GM12878 (cell line): ENCODE results near the gene TAS1R2. TPM values are rescaled to one million over a fixed set of nuclear protein-coding genes. Genes with fewer than 3 reads are reported as not detected.

Source experiments
- ATAC-seq: fragments of 200-7000 bp; cut with Tn5 transposase; 3 replicates; pipeline ENCODE4 v1.9.1; 2020; ENCODE audit warnings: mild to moderate bottlenecking, moderate library complexity
- BruUV-seq: library from RNA; stranded (reverse); fragments of 400-500 nt; replicated peaks from 2 replicates; lab custom pipeline; 2021; lab: Mats Ljungman, UMichigan
- CTCF ChIA-PET: fragments of 300-600 bp; sonication (Branson Sonifier 250); formaldehyde crosslinking; extraction: SDS; loops from one replicate; lab custom pipeline; 2021; ENCODE audit warnings: inconsistent platforms; lab: Yijun Ruan, JAX
- POLR2A ChIA-PET: fragments of 350-600 bp; formaldehyde crosslinking; extraction: SDS; loops from one replicate; lab custom pipeline; 2021; ENCODE audit warnings: inconsistent platforms; lab: Charles Lee
- RAD21 ChIA-PET: fragments of 300-600 bp; sonication (Branson Sonifier 250); formaldehyde crosslinking; loops from one replicate; lab custom pipeline; 2023; ENCODE audit warnings: antibody characterized with exemption; ENCODE audit not compliant: unreplicated experiment; lab: Charles Lee
- SMC1A ChIA-PET: fragments of 300-600 bp; sonication (Branson Sonifier 250); formaldehyde crosslinking; loops from one replicate; lab custom pipeline; 2023; ENCODE audit not compliant: unreplicated experiment, uncharacterized antibody; lab: Charles Lee
- DNase-seq: peaks from one replicate; pipeline ENCODE4 v3.0.0-alpha.2; 2011; ENCODE audit warnings: low read depth, low spot score
- FAIRE-seq: peaks from 3 replicates; lab custom pipeline; 2011; peaks lifted over from hg19 to GRCh38; lab: Jason Lieb, UNC
- H2AFZ ChIP-seq: 2 replicates; pipeline ENCODE4 v1.6.0; 2011; ENCODE audit warnings: low read depth, low read length, control low read depth; ENCODE audit not compliant: control insufficient read depth
- H3K27ac ChIP-seq: 2 replicates; pipeline ENCODE4 v1.5.1; 2011; ENCODE audit warnings: control low read depth; ENCODE audit not compliant: control insufficient read depth, insufficient read depth
- H3K27me3 ChIP-seq, 2 experiments: replicated peaks in 1 of 2; 2 replicates each; pipeline versions ENCODE4 v1.6.0 to v1.6.1; 2011; ENCODE audit warnings: low read length in 1 of 2; ENCODE audit not compliant: control insufficient read depth in 2 of 2, insufficient read depth in 2 of 2
- H3K36me3 ChIP-seq, 2 experiments: 2 replicates each; pipeline ENCODE4 v1.5.1; 2011; ENCODE audit warnings: low read length in 1 of 2; ENCODE audit not compliant: control insufficient read depth in 2 of 2, insufficient read depth in 2 of 2
- H3K4me1 ChIP-seq: 2 replicates; pipeline ENCODE4 v1.6.1; 2011; ENCODE audit warnings: mild to moderate bottlenecking, low read length, moderate library complexity, mixed read lengths; ENCODE audit not compliant: control insufficient read depth, insufficient read depth
- H3K4me2 ChIP-seq: 2 replicates; pipeline ENCODE4 v1.6.0; 2011; ENCODE audit warnings: control low read depth; ENCODE audit not compliant: control insufficient read depth, insufficient read depth
- H3K4me3 ChIP-seq: fragments of 200-600 bp; sonication (generic); 2 replicates; pipeline ENCODE4 v1.5.1; 2016
- H3K79me2 ChIP-seq: 2 replicates; pipeline ENCODE4 v1.6.0; 2011; ENCODE audit warnings: low read length; ENCODE audit not compliant: control insufficient read depth, insufficient read depth
- H3K9ac ChIP-seq: 2 replicates; pipeline ENCODE4 v1.8.0; 2011; ENCODE audit warnings: low read length, control low read depth, mixed read lengths; ENCODE audit not compliant: control insufficient read depth, insufficient read depth
- H3K9me3 ChIP-seq: replicated peaks from 3 replicates; pipeline ENCODE4 v1.5.1; 2011; ENCODE audit warnings: mild to moderate bottlenecking, low read length; ENCODE audit not compliant: control insufficient read depth, insufficient read depth
- H4K20me1 ChIP-seq: 2 replicates; pipeline ENCODE4 v1.6.0; 2011; ENCODE audit not compliant: control insufficient read depth, insufficient read depth
- BHLHE40 ChIP-seq, 2 experiments: fragments of 450-650 bp in 1 of 2; IDR thresholded peaks; 2 replicates each; pipeline ENCODE4 v1.6.1; 2011 to 2017; ENCODE audit warnings: low read depth in 2 of 2, borderline replicate concordance in 1 of 2, improper control_type of control experiment in 1 of 2, low read length in 1 of 2, mild to moderate bottlenecking in 1 of 2
- CEBPB ChIP-seq, 2 experiments: fragments of 150-350 bp in 1 of 2; IDR thresholded peaks; 2 replicates each; pipeline ENCODE4 v1.6.1; 2012 to 2014; ENCODE audit warnings: low read depth in 2 of 2, low read length in 2 of 2, borderline replicate concordance in 1 of 2, inconsistent platforms in 1 of 2
- WGBS: methylation state at CpG from one replicate; pipeline ENCODE4 v1.1.6; 2016; ENCODE audit warnings: low lambda C conversion rate; ENCODE audit not compliant: insufficient replicate concordance, insufficient coverage; ENCODE audit errors: missing lambda C conversion rate; 5-methylcytosine and 5-hydroxymethylcytosine counted together
- in situ Hi-C: fragments of 300-500 bp; cut with MboI; formaldehyde crosslinking; loops from 9 replicates; pipeline ENCODE4 v1.14.3; 2018; ENCODE audit warnings: mixed read lengths
- intact Hi-C: fragments of 100-400 bp; cut with micrococcal nuclease; formaldehyde crosslinking; loops from one replicate; pipeline ENCODE4 v1.14.2; 2022; ENCODE audit not compliant: unreplicated experiment
- polyA plus RNA-seq, 11 experiments: library from polyadenylated mRNA; depleted of rRNA in 4 of 11; unstranded in 6 of 11; stranded (reverse) in 5 of 11; fragments of >200 nt; fragmentation: Nextera tagmentation in 4 of 11; fragmentation: Illumina TruSeq in 1 of 11; extraction: Ambion mirVana in 4 of 11; extraction: Trizol in 1 of 11; gene quantifications; 1 replicate in 1 of 11; 2 replicates in 10 of 11; pipeline versions ENCODE4 v1.2.1 to v1.2.3, GENCODE V29; 2011 to 2016; ENCODE audit warnings: inconsistent platforms in 2 of 11, missing spikeins in 2 of 11, low read depth in 1 of 11
- total RNA-seq, 4 experiments: library from RNA; depleted of rRNA in 3 of 4; stranded (reverse); fragments of >200 nt in 3 of 4; fragmentation: Illumina TruSeq in 1 of 4; extraction: Trizol in 1 of 4; gene quantifications; 2 replicates each; pipeline versions ENCODE4 v1.2.1 to v1.2.3, GENCODE V29; 2013 to 2021
- TF ChIP-seq, protein P1 (sequence below): fragments of 450-650 bp; IDR thresholded peaks from 2 replicates; pipeline ENCODE4 v1.6.1; 2016; ENCODE audit warnings: mild to moderate bottlenecking, moderate library complexity, borderline replicate concordance

TAS1R2 gene
- total and polyA plus RNA-seq, 10 of the 15 experiments (the other 5 are each of a cell fraction or from before 2014, with no cell fraction given), result not detected

DNA sequence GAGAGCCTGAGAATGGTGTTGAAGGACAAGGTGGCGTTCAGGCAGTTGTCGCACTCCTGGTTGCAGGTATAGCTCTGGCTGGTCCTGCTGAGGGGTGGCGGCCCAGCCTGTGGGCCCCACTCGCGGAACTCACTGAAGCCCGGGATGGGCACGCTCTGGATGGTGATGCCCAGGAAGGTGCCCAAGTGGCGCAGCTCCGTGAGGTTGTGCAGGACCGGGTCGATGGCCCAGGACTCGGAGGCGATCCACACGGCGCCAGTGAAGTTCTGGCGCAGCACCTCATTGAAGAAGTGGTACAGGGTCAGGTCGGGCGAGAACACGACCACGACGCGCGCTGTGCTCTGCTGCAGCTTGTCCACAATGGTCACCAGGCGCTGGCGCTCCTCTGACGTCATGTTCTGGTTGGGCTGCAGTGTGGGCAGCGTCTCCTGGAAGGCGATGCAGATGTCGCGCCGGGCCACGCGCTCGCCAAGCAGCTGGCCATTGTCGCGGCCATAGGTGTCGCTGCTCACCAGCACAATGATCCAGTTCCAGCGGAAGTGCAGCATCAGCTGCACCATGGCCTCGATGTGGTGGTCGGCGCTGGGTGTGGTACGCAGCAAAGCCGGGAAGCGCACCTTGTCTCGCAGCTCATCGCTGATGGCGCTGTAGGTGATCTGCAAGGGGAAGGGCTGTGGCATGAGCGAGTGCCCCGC lies 5.0 kb downstream of the TAS1R2 start:
- POLR2A ChIA-PET, result no interaction called here
- Histone ChIP-seq H3K9me3 (no peaks in the 10 kb centered on the region), H2AFZ (no peak overlapping the region), H3K9ac (no peak overlapping the region), H3K27me3 (no peaks in the 10 kb centered on the region), H3K4me3 (no peak overlapping the region), H3K79me2 (no peaks in the 10 kb centered on the region), H3K4me1 (no peaks in the 10 kb centered on the region), H3K36me3 (no peaks in the 10 kb centered on the region), H3K4me2 (no peak overlapping the region), H4K20me1 (no peaks in the 10 kb centered on the region), H3K27ac (no peak overlapping the region)
- SMC1A ChIA-PET, result no interaction called here
- TF ChIP-seq, protein P1, sequence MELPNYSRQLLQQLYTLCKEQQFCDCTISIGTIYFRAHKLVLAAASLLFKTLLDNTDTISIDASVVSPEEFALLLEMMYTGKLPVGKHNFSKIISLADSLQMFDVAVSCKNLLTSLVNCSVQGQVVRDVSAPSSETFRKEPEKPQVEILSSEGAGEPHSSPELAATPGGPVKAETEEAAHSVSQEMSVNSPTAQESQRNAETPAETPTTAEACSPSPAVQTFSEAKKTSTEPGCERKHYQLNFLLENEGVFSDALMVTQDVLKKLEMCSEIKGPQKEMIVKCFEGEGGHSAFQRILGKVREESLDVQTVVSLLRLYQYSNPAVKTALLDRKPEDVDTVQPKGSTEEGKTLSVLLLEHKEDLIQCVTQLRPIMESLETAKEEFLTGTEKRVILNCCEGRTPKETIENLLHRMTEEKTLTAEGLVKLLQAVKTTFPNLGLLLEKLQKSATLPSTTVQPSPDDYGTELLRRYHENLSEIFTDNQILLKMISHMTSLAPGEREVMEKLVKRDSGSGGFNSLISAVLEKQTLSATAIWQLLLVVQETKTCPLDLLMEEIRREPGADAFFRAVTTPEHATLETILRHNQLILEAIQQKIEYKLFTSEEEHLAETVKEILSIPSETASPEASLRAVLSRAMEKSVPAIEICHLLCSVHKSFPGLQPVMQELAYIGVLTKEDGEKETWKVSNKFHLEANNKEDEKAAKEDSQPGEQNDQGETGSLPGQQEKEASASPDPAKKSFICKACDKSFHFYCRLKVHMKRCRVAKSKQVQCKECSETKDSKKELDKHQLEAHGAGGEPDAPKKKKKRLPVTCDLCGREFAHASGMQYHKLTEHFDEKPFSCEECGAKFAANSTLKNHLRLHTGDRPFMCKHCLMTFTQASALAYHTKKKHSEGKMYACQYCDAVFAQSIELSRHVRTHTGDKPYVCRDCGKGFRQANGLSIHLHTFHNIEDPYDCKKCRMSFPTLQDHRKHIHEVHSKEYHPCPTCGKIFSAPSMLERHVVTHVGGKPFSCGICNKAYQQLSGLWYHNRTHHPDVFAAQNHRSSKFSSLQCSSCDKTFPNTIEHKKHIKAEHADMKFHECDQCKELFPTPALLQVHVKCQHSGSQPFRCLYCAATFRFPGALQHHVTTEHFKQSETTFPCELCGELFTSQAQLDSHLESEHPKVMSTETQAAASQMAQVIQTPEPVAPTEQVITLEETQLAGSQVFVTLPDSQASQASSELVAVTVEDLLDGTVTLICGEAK, result no peak
- TF ChIP-seq CEBPB (IDR thresholded peaks at IDR 0.05; ENCODE audit: borderline replicate concordance in 1 of 2, low read depth in 2 of 2, low read length in 2 of 2), result no peak
- no peak for TF ChIP-seq BHLHE40 (IDR thresholded peaks at IDR 0.05; ENCODE audit: borderline replicate concordance in 1 of 2, low read depth in 2 of 2, low read length in 1 of 2)
- no TSS peak for BruUV-seq
- RAD21 ChIA-PET, result no interaction called here
- ATAC-seq (no peak), DNase-seq (no peak), FAIRE-seq (no peak)
- in situ Hi-C loops, result no loop called here
- CTCF ChIA-PET, result no interaction called here
- intact Hi-C loops, result no loop called here
- WGBS, result 75% methylated on average over 48 of the region's 49 CpGs
